HT-29 (cell line): ENCODE data around the gene MLX. TPM values are rescaled to one million over a fixed set of nuclear protein-coding genes. Genes with fewer than 3 reads are reported as not detected.
"Not testable (repeated sequence)": the region's sequence is repeated elsewhere in the genome, so short reads cannot be mapped to it uniquely, and the experiment has no call there.

Source experiments
- DNase-seq: peaks from one replicate; pipeline ENCODE4 v3.0.0-alpha.2; 2015; ENCODE audit warnings: low spot score
- total RNA-seq: library from RNA; depleted of rRNA; stranded (reverse); fragments of >200 nt; shearing (Covaris generic); gene quantifications from 2 replicates; pipeline ENCODE4 v1.2.3, GENCODE V29; 2014

Gene MLX
- total RNA-seq, 1 experiment from 2014 or later: 63.1 TPM

- peak; percentile 75 for DNase-seq
Measured at GRCh38 chr17:42536372-42537155, 30.3 kb upstream of the MLX start.

GRCh38 chr17:42537156-42537805 is 29.6 kb upstream of the MLX start:
- DNase-seq: no peak

- DNase-seq: no peak
Measured at GRCh38 chr17:42537826-42538451, 29.0 kb upstream of the MLX start.

GRCh38 chr17:42538482-42538881 is 28.4 kb upstream of the MLX start:
- no peak for DNase-seq

GRCh38 chr17:42540558-42540957 is 26.3 kb upstream of the MLX start:
- not testable (repeated sequence) for DNase-seq

GRCh38 chr17:42541041-42541833 is 25.7 kb upstream of the MLX start:
- DNase-seq: peak; percentile 84

- DNase-seq: no peak
Measured at GRCh38 chr17:42543190-42544079, 23.5 kb upstream of the MLX start.

- no peak for DNase-seq
Measured at GRCh38 chr17:42544874-42545283, 22.0 kb upstream of the MLX start.

- not testable (repeated sequence) for DNase-seq
Measured at GRCh38 chr17:42545755-42546505, 21.0 kb upstream of the MLX start.

GRCh38 chr17:42547001-42547461 is 19.9 kb upstream of the MLX start:
- no peak for DNase-seq

- no peak for DNase-seq
Measured at GRCh38 chr17:42547698-42548069, 19.2 kb upstream of the MLX start.

- peak; percentile 89 for DNase-seq
Measured at GRCh38 chr17:42548070-42548837, 18.6 kb upstream of the MLX start.

GRCh38 chr17:42548993-42549755 is 17.7 kb upstream of the MLX start:
- DNase-seq: no peak

- DNase-seq: not testable (repeated sequence)
Measured at GRCh38 chr17:42552736-42553135, 14.2 kb upstream of the MLX start, which contains the start of gene HSD17B1. TSS of gene HSD17B1 (plus strand) at chr17:42552923. CDS start at chr17:42552934, 11 bp downstream.

- no peak for DNase-seq
Measured at GRCh38 chr17:42553161-42553818, 13.6 kb upstream of the MLX start.

GRCh38 chr17:42553866-42554249 is 13.0 kb upstream of the MLX start:
- peak; percentile 17 for DNase-seq

- peak; percentile 66 for DNase-seq
Measured at GRCh38 chr17:42554250-42555121, 12.4 kb upstream of the MLX start.
